GM12873 (cell line): Measurements from ENCODE around the gene TMUB2.

Experiments used
- CTCF ChIP-seq: IDR thresholded peaks from 2 replicates; pipeline ENCODE4 v1.5.1; 2012; ENCODE audit warnings: low read depth, mild to moderate bottlenecking, moderate library complexity, low read length, control low read depth; ENCODE audit not compliant: insufficient read depth; ENCODE audit errors: missing control alignments

TMUB2 gene

GRCh38 chr17:44152875-44153274 lies 33.9 kb upstream of the TMUB2 start:
- no peak for TF ChIP-seq CTCF

GRCh38 chr17:44155488-44155887 lies 31.3 kb upstream of the TMUB2 start:
- TF ChIP-seq CTCF = no peak

GRCh38 chr17:44159519-44160210 lies 27.1 kb upstream of the TMUB2 start:
- TF ChIP-seq CTCF = no peak

- TF ChIP-seq CTCF = no peak
These were observed 22.3 kb upstream of the TMUB2 start for GRCh38 chr17:44164476-44164875.

GRCh38 chr17:44167181-44167861 lies 19.5 kb upstream of the TMUB2 start:
- no peak for TF ChIP-seq CTCF

GRCh38 chr17:44170135-44170498 lies 16.7 kb upstream of the TMUB2 start:
- no peak for TF ChIP-seq CTCF

GRCh38 chr17:44170499-44171201 lies 16.1 kb upstream of the TMUB2 start, which contains the start of gene ASB16:
ASB16 (plus strand) TSS chr17:44170704; CDS start chr17:44170790, 86 bp downstream.
- TF ChIP-seq CTCF = no peak
